A549 (cell line): Measurements from ENCODE around the gene CHST10.

ENCODE experiments used
- CEBPB ChIP-seq, 2 experiments: fragments of >200 bp in 1 of 2; sonication (Bioruptor Twin) in 1 of 2; formaldehyde crosslinking in 1 of 2; IDR thresholded peaks; 2 replicates each; pipeline ENCODE4 v1.6.1; 2012 to 2016
- CHD4 ChIP-seq: fragments of 200-600 bp; sonication (generic); IDR thresholded peaks from 2 replicates; pipeline ENCODE4 v1.6.1; 2016; ENCODE audit warnings: antibody characterized with exemption, mild to moderate bottlenecking, borderline replicate concordance
- CTCF ChIP-seq: fragments of >200 bp; sonication (Bioruptor Twin); formaldehyde crosslinking; IDR thresholded peaks from 3 replicates; pipeline ENCODE4 v1.5.1; 2016
- EP300 ChIP-seq, 2 experiments: fragments of >200 bp; sonication (Bioruptor Twin); formaldehyde crosslinking; IDR thresholded peaks; 2 replicates in 1 of 2; 3 replicates in 1 of 2; pipeline ENCODE4 v1.6.1; 2016 to 2017
- JUN ChIP-seq, 2 experiments: fragments of >200 bp; sonication (Bioruptor Twin); formaldehyde crosslinking; IDR thresholded peaks; 2 replicates in 1 of 2; 3 replicates in 1 of 2; pipeline ENCODE4 v1.6.1; 2016 to 2017
- KDM1A ChIP-seq: fragments of 200-600 bp; sonication (generic); IDR thresholded peaks from 2 replicates; pipeline ENCODE4 v1.6.1; 2016; ENCODE audit warnings: low read depth, mild to moderate bottlenecking
- MYC ChIP-seq: IDR thresholded peaks from 2 replicates; pipeline ENCODE4 v1.6.1; 2012; ENCODE audit warnings: mild to moderate bottlenecking, inconsistent platforms, low read length, improper control_type of control experiment, borderline replicate concordance
- POLR2A ChIP-seq: IDR thresholded peaks from 2 replicates; pipeline ENCODE4 v1.6.1; 2012; ENCODE audit warnings: mild to moderate bottlenecking, low read length
- RFX5 ChIP-seq: fragments of 450-650 bp; IDR thresholded peaks from 2 replicates; pipeline ENCODE4 v1.7.1; 2014; ENCODE audit warnings: antibody characterized with exemption, mild to moderate bottlenecking, moderate library complexity
- ZC3H11A ChIP-seq: fragments of 450-650 bp; IDR thresholded peaks from 2 replicates; pipeline ENCODE4 v1.6.1; 2014; ENCODE audit warnings: antibody characterized with exemption, mild to moderate bottlenecking
- ZSCAN20 ChIP-seq: fragments of 250-450 bp; sonication (Bioruptor Pico); IDR thresholded peaks from 2 replicates; pipeline ENCODE4 v1.8.0; 2022; ENCODE audit warnings: mild to moderate bottlenecking, moderate library complexity
- TF ChIP-seq, protein P1 (sequence below): fragments of 200-600 bp; sonication (generic); IDR thresholded peaks from 2 replicates; pipeline ENCODE4 v1.6.1; 2016; ENCODE audit warnings: antibody characterized with exemption, mild to moderate bottlenecking, moderate library complexity
- TF ChIP-seq, protein P2 (sequence below): IDR thresholded peaks from 2 replicates; pipeline ENCODE4 v1.6.1; 2012

DNA sequence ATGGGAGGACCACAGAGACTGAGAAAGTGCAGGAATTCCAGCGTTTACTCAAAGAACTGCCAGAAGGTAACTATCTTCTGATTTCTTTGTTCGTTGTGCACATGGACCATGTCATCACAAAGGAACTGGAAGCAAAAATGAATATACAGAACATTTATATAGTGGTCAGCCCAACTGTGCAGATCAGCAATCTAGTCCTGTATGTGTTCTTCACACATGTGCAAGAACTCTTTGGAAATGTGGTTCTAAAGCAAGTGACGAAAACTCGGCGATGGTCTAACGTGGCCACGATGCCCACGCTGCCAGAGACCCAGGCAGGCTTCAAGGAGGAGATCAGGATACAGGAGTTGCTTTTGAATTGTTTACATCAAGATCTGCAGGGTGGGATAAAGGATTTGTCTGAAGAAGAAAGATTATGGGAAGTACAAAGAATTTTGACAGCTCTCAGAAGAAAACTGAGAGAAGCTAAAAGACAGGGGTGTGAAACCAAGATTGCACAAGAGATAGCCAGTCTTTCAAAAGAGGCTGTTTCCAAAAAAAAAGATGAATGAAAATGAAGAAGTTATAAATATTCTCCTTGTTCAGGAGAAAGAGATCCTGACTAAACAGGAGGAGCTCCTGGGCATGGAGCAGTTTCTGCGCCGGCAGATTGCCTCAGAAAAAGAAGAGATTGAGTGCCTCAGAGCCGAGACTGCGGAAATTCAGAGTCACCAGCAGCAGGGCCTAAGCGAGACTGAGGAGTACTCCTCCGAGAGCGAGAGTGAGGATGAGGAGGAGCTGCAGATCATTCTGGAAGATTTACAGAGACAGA is 8.3 kb upstream of the CHST10 start:
- TF ChIP-seq MYC (no peak), JUN (IDR thresholded peaks at IDR 0.05) (no peak), CTCF (no peak), POLR2A (no peak), EP300 (IDR thresholded peaks at IDR 0.05) (no peak), CHD4 (no peak), ZSCAN20 (CRISPR knock-in tag) (no peak), ZC3H11A (no peak), RFX5 (no peak), KDM1A (no peak), CEBPB (IDR thresholded peaks at IDR 0.05) (no peak; a peak in 1 of 4 replicates)
- TF ChIP-seq, protein P1, sequence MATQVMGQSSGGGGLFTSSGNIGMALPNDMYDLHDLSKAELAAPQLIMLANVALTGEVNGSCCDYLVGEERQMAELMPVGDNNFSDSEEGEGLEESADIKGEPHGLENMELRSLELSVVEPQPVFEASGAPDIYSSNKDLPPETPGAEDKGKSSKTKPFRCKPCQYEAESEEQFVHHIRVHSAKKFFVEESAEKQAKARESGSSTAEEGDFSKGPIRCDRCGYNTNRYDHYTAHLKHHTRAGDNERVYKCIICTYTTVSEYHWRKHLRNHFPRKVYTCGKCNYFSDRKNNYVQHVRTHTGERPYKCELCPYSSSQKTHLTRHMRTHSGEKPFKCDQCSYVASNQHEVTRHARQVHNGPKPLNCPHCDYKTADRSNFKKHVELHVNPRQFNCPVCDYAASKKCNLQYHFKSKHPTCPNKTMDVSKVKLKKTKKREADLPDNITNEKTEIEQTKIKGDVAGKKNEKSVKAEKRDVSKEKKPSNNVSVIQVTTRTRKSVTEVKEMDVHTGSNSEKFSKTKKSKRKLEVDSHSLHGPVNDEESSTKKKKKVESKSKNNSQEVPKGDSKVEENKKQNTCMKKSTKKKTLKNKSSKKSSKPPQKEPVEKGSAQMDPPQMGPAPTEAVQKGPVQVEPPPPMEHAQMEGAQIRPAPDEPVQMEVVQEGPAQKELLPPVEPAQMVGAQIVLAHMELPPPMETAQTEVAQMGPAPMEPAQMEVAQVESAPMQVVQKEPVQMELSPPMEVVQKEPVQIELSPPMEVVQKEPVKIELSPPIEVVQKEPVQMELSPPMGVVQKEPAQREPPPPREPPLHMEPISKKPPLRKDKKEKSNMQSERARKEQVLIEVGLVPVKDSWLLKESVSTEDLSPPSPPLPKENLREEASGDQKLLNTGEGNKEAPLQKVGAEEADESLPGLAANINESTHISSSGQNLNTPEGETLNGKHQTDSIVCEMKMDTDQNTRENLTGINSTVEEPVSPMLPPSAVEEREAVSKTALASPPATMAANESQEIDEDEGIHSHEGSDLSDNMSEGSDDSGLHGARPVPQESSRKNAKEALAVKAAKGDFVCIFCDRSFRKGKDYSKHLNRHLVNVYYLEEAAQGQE, result no peak
- TF ChIP-seq, protein P2, sequence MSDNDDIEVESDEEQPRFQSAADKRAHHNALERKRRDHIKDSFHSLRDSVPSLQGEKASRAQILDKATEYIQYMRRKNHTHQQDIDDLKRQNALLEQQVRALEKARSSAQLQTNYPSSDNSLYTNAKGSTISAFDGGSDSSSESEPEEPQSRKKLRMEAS, result no peak
